Uterus (tissue), 2 donors: Measurements from ENCODE around the gene ZHX3.

Source experiments
- POLR2A ChIP-seq, 2 donors: fragments of 450-650 bp; IDR thresholded peaks; one replicate each; pipeline ENCODE4 v1.6.1; 2016; ENCODE audit warnings: antibody characterized with exemption in 2 of 2, mild to moderate bottlenecking in 1 of 2, moderate library complexity in 1 of 2
- TF ChIP-seq, protein P1 (sequence below), 4 experiments: fragments of 200-600 bp in 2 of 4; fragments of 450-650 bp in 2 of 4; sonication (generic) in 2 of 4; IDR thresholded peaks; one replicate each; pipeline ENCODE4 v1.5.1; 2016 to 2019; ENCODE audit warnings: antibody characterized with exemption in 4 of 4, mild to moderate bottlenecking in 2 of 4, moderate library complexity in 1 of 4

DNA sequence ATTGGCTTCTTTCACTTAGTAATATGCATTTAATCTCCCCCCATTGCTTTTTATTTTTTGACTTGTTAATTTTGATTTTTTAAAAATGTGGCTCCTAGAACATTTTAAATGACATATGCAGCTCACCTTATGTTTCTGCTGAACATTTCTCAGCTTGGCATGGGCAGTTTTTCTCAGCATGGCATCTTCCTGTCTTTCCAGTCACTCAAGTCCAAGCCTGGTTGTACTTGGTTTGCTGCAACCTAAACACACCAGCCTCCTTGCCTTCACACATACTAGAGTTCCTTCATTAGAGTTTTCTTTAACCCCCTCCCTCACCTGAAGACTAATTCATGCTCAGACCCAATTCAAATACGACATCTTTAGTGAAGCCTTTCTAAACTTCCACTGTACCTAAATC lies 86.4 kb downstream of the ZHX3 start:
- TF ChIP-seq, protein P1, sequence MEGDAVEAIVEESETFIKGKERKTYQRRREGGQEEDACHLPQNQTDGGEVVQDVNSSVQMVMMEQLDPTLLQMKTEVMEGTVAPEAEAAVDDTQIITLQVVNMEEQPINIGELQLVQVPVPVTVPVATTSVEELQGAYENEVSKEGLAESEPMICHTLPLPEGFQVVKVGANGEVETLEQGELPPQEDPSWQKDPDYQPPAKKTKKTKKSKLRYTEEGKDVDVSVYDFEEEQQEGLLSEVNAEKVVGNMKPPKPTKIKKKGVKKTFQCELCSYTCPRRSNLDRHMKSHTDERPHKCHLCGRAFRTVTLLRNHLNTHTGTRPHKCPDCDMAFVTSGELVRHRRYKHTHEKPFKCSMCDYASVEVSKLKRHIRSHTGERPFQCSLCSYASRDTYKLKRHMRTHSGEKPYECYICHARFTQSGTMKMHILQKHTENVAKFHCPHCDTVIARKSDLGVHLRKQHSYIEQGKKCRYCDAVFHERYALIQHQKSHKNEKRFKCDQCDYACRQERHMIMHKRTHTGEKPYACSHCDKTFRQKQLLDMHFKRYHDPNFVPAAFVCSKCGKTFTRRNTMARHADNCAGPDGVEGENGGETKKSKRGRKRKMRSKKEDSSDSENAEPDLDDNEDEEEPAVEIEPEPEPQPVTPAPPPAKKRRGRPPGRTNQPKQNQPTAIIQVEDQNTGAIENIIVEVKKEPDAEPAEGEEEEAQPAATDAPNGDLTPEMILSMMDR (IDR thresholded peaks at IDR 0.05): no peak
- TF ChIP-seq POLR2A (IDR thresholded peaks at IDR 0.05): no peak
